HG02798 (cell line): ENCODE results near the gene FOXRED2.
"Not testable (repeated sequence)": the region's sequence is repeated elsewhere in the genome, so short reads cannot be mapped to it uniquely, and the experiment has no call there.

Source experiments
- ATAC-seq: cut with Tn5 transposase; IDR thresholded peaks from one replicate; pipeline ENCODE4 v1.9.1; 2021; ENCODE audit warnings: mild to moderate bottlenecking; ENCODE audit not compliant: unreplicated experiment, poor library complexity

FOXRED2 gene

GRCh38 chr22:36506637-36507517, at the start of gene FOXRED2:
Gene FOXRED2 (minus strand): TSS chr22:36507040. CDS start chr22:36506422, 618 bp downstream.
- ATAC-seq = peak; percentile 93

GRCh38 chr22:36554098-36554497, 47.3 kb upstream of the FOXRED2 start:
- no peak for ATAC-seq

- no peak for ATAC-seq
Measured at GRCh38 chr22:36552289-36552688, 45.4 kb upstream of the FOXRED2 start.

GRCh38 chr22:36550701-36551495, 44.1 kb upstream of the FOXRED2 start:
- no peak for ATAC-seq

GRCh38 chr22:36549033-36549432, 42.2 kb upstream of the FOXRED2 start:
- no peak for ATAC-seq

GRCh38 chr22:36548606-36549005, 41.8 kb upstream of the FOXRED2 start:
- no peak for ATAC-seq

- no peak for ATAC-seq
Measured at GRCh38 chr22:36546932-36547331, 40.1 kb upstream of the FOXRED2 start.

GRCh38 chr22:36546092-36546804, 39.4 kb upstream of the FOXRED2 start:
- ATAC-seq = no peak

GRCh38 chr22:36544107-36544620, 37.3 kb upstream of the FOXRED2 start:
- no peak for ATAC-seq

- ATAC-seq = no peak
Measured at GRCh38 chr22:36541831-36542411, 35.1 kb upstream of the FOXRED2 start.

GRCh38 chr22:36540867-36541642, 34.2 kb upstream of the FOXRED2 start:
- ATAC-seq = no peak

GRCh38 chr22:36538529-36538928, 31.7 kb upstream of the FOXRED2 start:
- ATAC-seq = no peak

- ATAC-seq = no peak
Measured at GRCh38 chr22:36536717-36537116, 29.9 kb upstream of the FOXRED2 start.

- ATAC-seq = not testable (repeated sequence)
Measured at GRCh38 chr22:36533320-36533719, 26.5 kb upstream of the FOXRED2 start.

- ATAC-seq = no peak
Measured at GRCh38 chr22:36532466-36532865, 25.6 kb upstream of the FOXRED2 start.

GRCh38 chr22:36528795-36529751, 22.2 kb upstream of the FOXRED2 start, which contains the start of gene EIF3D:
Gene EIF3D (minus strand): TSS chr22:36529166. CDS start chr22:36526121, 3,045 bp downstream.
- peak; percentile 96 for ATAC-seq

GRCh38 chr22:36528341-36528740, 21.5 kb upstream of the FOXRED2 start:
- no peak for ATAC-seq

- ATAC-seq = no peak
Measured at GRCh38 chr22:36522662-36523061, 15.8 kb upstream of the FOXRED2 start.
